HepG2 (cell line): ENCODE results near the gene ATF6. TPM values are rescaled to one million over a fixed set of nuclear protein-coding genes. Genes with fewer than 3 reads are reported as not detected.

Experiments
- AGO2 ChIP-seq: fragments of 200-400 bp; formaldehyde crosslinking; optimal IDR thresholded peaks from 2 replicates; pipeline ENCODE3; 2017; ENCODE audit warnings: mild to moderate bottlenecking, low read depth, low read length, moderate library complexity
- ASH2L ChIP-seq: fragments of 300-600, 200-600 bp; sonication (generic); IDR thresholded peaks from 2 replicates; pipeline ENCODE4 v1.7.0; 2017; ENCODE audit warnings: low read depth, mild to moderate bottlenecking, moderate library complexity, mixed read lengths, low read length; ENCODE audit not compliant: insufficient read length
- CBFB ChIP-seq: sonication (generic); formaldehyde crosslinking; IDR thresholded peaks from 2 replicates; pipeline ENCODE4 v1.4.0; 2020; ENCODE audit warnings: missing genetic modification reagents
- CCDC6 ChIP-seq: sonication (generic); formaldehyde crosslinking; IDR thresholded peaks from 2 replicates; pipeline ENCODE4 v1.8.1; 2022; ENCODE audit warnings: mild to moderate bottlenecking, missing genetic modification reagents, moderate library complexity
- KLF6 ChIP-seq: IDR thresholded peaks from 2 replicates; pipeline ENCODE4 v1.8.0; 2016; ENCODE audit warnings: missing biosample characterization, missing genetic modification reagents
- PAX8 ChIP-seq: sonication (generic); formaldehyde crosslinking; IDR thresholded peaks from 2 replicates; pipeline ENCODE4 v1.8.0; 2022; ENCODE audit warnings: mild to moderate bottlenecking, missing genetic modification reagents, borderline replicate concordance
- SOX5 ChIP-seq: IDR thresholded peaks from 2 replicates; pipeline ENCODE4 v1.6.1; 2016; ENCODE audit warnings: borderline replicate concordance
- ZBTB7A ChIP-seq: sonication (generic); formaldehyde crosslinking; IDR thresholded peaks from 2 replicates; pipeline ENCODE4 v1.8.0; 2022; ENCODE audit warnings: mild to moderate bottlenecking, missing genetic modification reagents
- ZFY ChIP-seq: sonication (generic); formaldehyde crosslinking; IDR thresholded peaks from 2 replicates; pipeline ENCODE4 v1.4.0; 2020; ENCODE audit warnings: missing genetic modification reagents
- ZNF598 ChIP-seq: sonication (generic); formaldehyde crosslinking; IDR thresholded peaks from 2 replicates; pipeline ENCODE4 v1.5.1; 2020; ENCODE audit warnings: mild to moderate bottlenecking, missing genetic modification reagents, borderline replicate concordance
- ZNF709 ChIP-seq: sonication (generic); formaldehyde crosslinking; IDR thresholded peaks from 2 replicates; pipeline ENCODE4 v1.5.0; 2020; ENCODE audit warnings: mild to moderate bottlenecking, missing genetic modification reagents
- ZNF75D ChIP-seq: sonication (generic); formaldehyde crosslinking; IDR thresholded peaks from 2 replicates; pipeline ENCODE4 v1.8.1; 2023; ENCODE audit warnings: missing genetic modification reagents, mild to moderate bottlenecking, borderline replicate concordance
- ZNF766 ChIP-seq: sonication (generic); formaldehyde crosslinking; IDR thresholded peaks from 2 replicates; pipeline ENCODE4 v1.5.0; 2020; ENCODE audit warnings: missing genetic modification reagents, borderline replicate concordance
- ZNF788 ChIP-seq: sonication (generic); formaldehyde crosslinking; IDR thresholded peaks from 2 replicates; pipeline ENCODE4 v1.5.0; 2020; ENCODE audit warnings: mild to moderate bottlenecking, missing genetic modification reagents, borderline replicate concordance
- ZSCAN22 ChIP-seq: sonication (generic); formaldehyde crosslinking; IDR thresholded peaks from 2 replicates; pipeline ENCODE4 v1.4.0; 2020; ENCODE audit warnings: mild to moderate bottlenecking, missing genetic modification reagents
- polyA plus RNA-seq, 8 experiments: library from polyadenylated mRNA; depleted of rRNA in 3 of 8; stranded (reverse) in 7 of 8; unstranded in 1 of 8; fragments of >200 nt; fragmentation: Illumina TruSeq in 4 of 8; extraction: Trizol in 4 of 8; gene quantifications; 2 replicates each; pipeline versions ENCODE4 v1.2.1 to v1.2.3, GENCODE V29; 2011 to 2016; ENCODE audit warnings: low read depth in 4 of 8, missing spikeins in 1 of 8, mixed read lengths in 1 of 8; ENCODE audit not compliant: insufficient read depth in 1 of 8
- total RNA-seq, 5 experiments: library from RNA; depleted of rRNA; stranded (reverse); fragments of >200 nt; fragmentation: Illumina TruSeq; extraction: Trizol; gene quantifications; 2 replicates each; pipeline ENCODE4 v1.2.3, GENCODE V29; 2016; ENCODE audit warnings: low read depth in 1 of 5
- TF ChIP-seq, protein P1 (sequence below): sonication (generic); formaldehyde crosslinking; IDR thresholded peaks from 2 replicates; pipeline ENCODE4 v1.5.0; 2020; ENCODE audit warnings: missing genetic modification reagents, mild to moderate bottlenecking, borderline replicate concordance
- TF ChIP-seq, protein P2 (sequence below), 2 experiments: sonication (generic) in 1 of 2; formaldehyde crosslinking in 1 of 2; IDR thresholded peaks; 2 replicates each; pipeline versions ENCODE4 v1.6.1 to v1.9.0; 2014 to 2022; ENCODE audit warnings: antibody characterized with exemption in 1 of 2, borderline replicate concordance in 1 of 2, inconsistent platforms in 1 of 2, low read depth in 1 of 2, missing genetic modification reagents in 1 of 2
- TF ChIP-seq, protein P3 (sequence below): sonication (generic); formaldehyde crosslinking; IDR thresholded peaks from 2 replicates; pipeline ENCODE4 v1.5.0; 2020; ENCODE audit warnings: mild to moderate bottlenecking, low read depth, missing genetic modification reagents, borderline replicate concordance
- TF ChIP-seq, protein P4 (sequence below): IDR thresholded peaks from 2 replicates; pipeline ENCODE4 v1.6.1; 2016; ENCODE audit warnings: low read depth

ATF6 gene
- total and polyA plus RNA-seq, 2 of the 13 experiments (the other 11 are each of a cell fraction or from before 2014, with no cell fraction given): 13.2 to 14.5 TPM

DNA sequence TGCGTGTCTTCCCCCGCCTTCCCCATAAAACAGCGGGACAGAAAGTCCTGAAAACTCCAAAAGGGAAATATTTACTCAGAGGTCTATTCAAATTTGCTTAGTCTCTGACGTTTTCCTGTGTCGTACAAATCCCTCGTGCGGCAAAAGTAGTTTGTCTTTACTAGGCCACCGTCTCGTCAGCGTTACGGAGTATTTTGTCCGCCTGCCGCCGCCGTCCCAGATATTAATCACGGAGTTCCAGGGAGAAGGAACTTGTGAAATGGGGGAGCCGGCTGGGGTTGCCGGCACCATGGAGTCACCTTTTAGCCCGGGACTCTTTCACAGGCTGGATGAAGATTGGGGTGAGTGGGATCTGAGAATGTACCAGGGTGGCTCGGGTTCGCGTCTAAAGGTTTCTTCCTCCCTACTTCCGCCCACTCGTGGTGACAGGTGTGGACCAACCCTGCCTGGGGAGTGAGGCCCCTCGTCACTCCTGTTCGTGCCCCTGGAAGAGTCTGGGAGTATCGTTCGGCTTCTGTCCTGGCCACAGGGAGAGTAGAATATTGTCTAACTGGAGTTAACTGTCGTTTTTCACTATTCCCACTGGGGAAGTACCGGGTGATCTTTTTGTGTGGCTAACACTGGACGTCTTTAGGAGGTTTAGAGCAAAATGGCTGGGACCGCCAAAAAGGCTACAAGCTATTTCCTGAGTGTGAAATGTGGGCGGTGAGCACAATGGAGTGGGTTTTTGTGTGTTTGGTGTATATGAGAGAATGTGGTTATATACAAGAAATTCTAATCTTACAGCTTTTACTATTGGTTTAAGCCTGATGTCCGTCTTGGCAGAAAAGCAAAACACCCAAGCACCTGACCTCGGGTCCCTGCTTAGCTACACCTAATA lies at the start of gene ATF6 (continued):
- TF ChIP-seq PAX8 (CRISPR knock-in tag) (no peak), CBFB (CRISPR knock-in tag) (0 out of 2 replicates have a peak, but pooled peaks have one; percentile 46), ZNF598 (no peak), SOX5 (CRISPR knock-in tag) (peak; percentile 52; the same call in 1 of the 2 replicates), AGO2 (no peak), ASH2L (peak; percentile 94), ZFY (CRISPR knock-in tag) (peak; percentile 70), ZNF788 (CRISPR knock-in tag) (peak; percentile 81; the same call in 1 of the 2 replicates), ZNF766 (CRISPR knock-in tag) (0 out of 2 replicates have a peak, but pooled peaks have one; percentile 31), CCDC6 (CRISPR knock-in tag) (peak; percentile 42; the same call in 1 of the 2 replicates), ZNF75D (CRISPR knock-in tag) (no peak), ZBTB7A (no peak), ZSCAN22 (no peak), ZNF709 (CRISPR knock-in tag) (no peak), KLF6 (CRISPR knock-in tag) (no peak; the same call in 1 of the 2 replicates)
- TF ChIP-seq, protein P1, sequence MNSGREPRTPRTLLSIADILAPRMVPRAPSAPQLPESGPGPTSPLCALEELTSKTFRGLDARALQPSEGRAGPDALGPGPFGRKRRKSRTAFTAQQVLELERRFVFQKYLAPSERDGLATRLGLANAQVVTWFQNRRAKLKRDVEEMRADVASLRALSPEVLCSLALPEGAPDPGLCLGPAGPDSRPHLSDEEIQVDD (CRISPR knock-in tag): no peak
- TF ChIP-seq, protein P2, sequence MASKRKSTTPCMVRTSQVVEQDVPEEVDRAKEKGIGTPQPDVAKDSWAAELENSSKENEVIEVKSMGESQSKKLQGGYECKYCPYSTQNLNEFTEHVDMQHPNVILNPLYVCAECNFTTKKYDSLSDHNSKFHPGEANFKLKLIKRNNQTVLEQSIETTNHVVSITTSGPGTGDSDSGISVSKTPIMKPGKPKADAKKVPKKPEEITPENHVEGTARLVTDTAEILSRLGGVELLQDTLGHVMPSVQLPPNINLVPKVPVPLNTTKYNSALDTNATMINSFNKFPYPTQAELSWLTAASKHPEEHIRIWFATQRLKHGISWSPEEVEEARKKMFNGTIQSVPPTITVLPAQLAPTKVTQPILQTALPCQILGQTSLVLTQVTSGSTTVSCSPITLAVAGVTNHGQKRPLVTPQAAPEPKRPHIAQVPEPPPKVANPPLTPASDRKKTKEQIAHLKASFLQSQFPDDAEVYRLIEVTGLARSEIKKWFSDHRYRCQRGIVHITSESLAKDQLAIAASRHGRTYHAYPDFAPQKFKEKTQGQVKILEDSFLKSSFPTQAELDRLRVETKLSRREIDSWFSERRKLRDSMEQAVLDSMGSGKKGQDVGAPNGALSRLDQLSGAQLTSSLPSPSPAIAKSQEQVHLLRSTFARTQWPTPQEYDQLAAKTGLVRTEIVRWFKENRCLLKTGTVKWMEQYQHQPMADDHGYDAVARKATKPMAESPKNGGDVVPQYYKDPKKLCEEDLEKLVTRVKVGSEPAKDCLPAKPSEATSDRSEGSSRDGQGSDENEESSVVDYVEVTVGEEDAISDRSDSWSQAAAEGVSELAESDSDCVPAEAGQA (IDR thresholded peaks at IDR 0.05; ENCODE audit: low read depth): peak; percentile 95
- TF ChIP-seq, protein P2 (CRISPR knock-in tag; IDR thresholded peaks at IDR 0.05; ENCODE audit: borderline replicate concordance): no peak
- TF ChIP-seq, protein P3, sequence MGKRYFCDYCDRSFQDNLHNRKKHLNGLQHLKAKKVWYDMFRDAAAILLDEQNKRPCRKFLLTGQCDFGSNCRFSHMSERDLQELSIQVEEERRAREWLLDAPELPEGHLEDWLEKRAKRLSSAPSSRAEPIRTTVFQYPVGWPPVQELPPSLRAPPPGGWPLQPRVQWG (CRISPR knock-in tag): no peak
- TF ChIP-seq, protein P4, sequence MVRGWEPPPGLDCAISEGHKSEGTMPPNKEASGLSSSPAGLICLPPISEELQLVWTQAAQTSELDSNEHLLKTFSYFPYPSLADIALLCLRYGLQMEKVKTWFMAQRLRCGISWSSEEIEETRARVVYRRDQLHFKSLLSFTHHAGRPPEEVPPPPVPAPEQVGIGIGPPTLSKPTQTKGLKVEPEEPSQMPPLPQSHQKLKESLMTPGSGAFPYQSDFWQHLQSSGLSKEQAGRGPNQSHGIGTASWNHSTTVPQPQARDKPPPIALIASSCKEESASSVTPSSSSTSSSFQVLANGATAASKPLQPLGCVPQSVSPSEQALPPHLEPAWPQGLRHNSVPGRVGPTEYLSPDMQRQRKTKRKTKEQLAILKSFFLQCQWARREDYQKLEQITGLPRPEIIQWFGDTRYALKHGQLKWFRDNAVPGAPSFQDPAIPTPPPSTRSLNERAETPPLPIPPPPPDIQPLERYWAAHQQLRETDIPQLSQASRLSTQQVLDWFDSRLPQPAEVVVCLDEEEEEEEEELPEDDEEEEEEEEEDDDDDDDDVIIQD (CRISPR knock-in tag): peak; percentile 61; the same call in 1 of the 2 replicates
